Spleen (tissue), 11 donors: ENCODE measurements around the gene L3MBTL1. TPM values are rescaled to one million over a fixed set of nuclear protein-coding genes. Genes with fewer than 3 reads are reported as not detected.
"Not testable (repeated sequence)": the region's sequence is repeated elsewhere in the genome, so short reads cannot be mapped to it uniquely, and the experiment has no call there.

ENCODE experiments used
- DNase-seq: peaks from one replicate; pipeline ENCODE4 v3.0.0-alpha.2; 2020
- H3K27ac ChIP-seq, 8 donors: fragments of 200-600 bp; sonication (generic) in 7 of 8; 1 replicate in 4 of 8; 2 replicates in 4 of 8; pipeline versions ENCODE4 v1.5.0 to v1.8.0; 2016 to 2021; ENCODE audit warnings: inconsistent platforms in 4 of 8, mild to moderate bottlenecking in 4 of 8, moderate library complexity in 1 of 8
- H3K27me3 ChIP-seq, 7 donors: fragments of 200-600 bp; sonication (generic) in 6 of 7; replicated peaks in 1 of 7; 1 replicate in 4 of 7; 2 replicates in 3 of 7; pipeline versions ENCODE4 v1.5.0 to v1.8.0; 2016 to 2021; ENCODE audit warnings: inconsistent platforms in 3 of 7, mild to moderate bottlenecking in 1 of 7
- H3K36me3 ChIP-seq, 6 donors: fragments of 200-600 bp; sonication (generic) in 5 of 6; 1 replicate in 4 of 6; 2 replicates in 2 of 6; pipeline versions ENCODE4 v1.5.0 to v1.8.0; 2016 to 2021; ENCODE audit warnings: inconsistent platforms in 2 of 6
- H3K4me1 ChIP-seq, 6 donors: fragments of 200-600 bp; sonication (generic) in 5 of 6; 1 replicate in 3 of 6; 2 replicates in 3 of 6; pipeline versions ENCODE4 v1.5.0 to v1.8.0; 2016 to 2021; ENCODE audit warnings: inconsistent platforms in 3 of 6
- H3K4me3 ChIP-seq, 8 donors: fragments of 200-600 bp; sonication (generic) in 7 of 8; 1 replicate in 4 of 8; 2 replicates in 4 of 8; pipeline versions ENCODE4 v1.5.0 to v1.8.0; 2016 to 2021; ENCODE audit warnings: inconsistent platforms in 4 of 8, mild to moderate bottlenecking in 4 of 8, moderate library complexity in 2 of 8
- H3K9me3 ChIP-seq, 8 donors: fragments of 200-600 bp; sonication (generic) in 7 of 8; 1 replicate in 4 of 8; 2 replicates in 4 of 8; pipeline versions ENCODE4 v1.5.0 to v1.8.0; 2016 to 2021; ENCODE audit warnings: inconsistent platforms in 4 of 8
- CTCF ChIP-seq, 11 experiments: fragments of 200-600 bp in 7 of 11; fragments of 450-650 bp in 4 of 11; sonication (generic) in 4 of 11; IDR thresholded peaks in 8 of 11; conservative IDR thresholded peaks in 3 of 11; 1 replicate in 7 of 11; 2 replicates in 4 of 11; pipeline versions ENCODE4 v1.4.0 to v1.8.0; 2016 to 2021; ENCODE audit warnings: antibody characterized with exemption in 11 of 11, inconsistent platforms in 4 of 11, mild to moderate bottlenecking in 1 of 11
- POLR2A ChIP-seq, 3 donors: fragments of 450-650 bp; IDR thresholded peaks; one replicate each; pipeline ENCODE4 v1.5.1; 2017; ENCODE audit warnings: antibody characterized with exemption in 3 of 3, mild to moderate bottlenecking in 1 of 3
- POLR2AphosphoS5 ChIP-seq, 3 donors: sonication (generic); formaldehyde crosslinking; IDR thresholded peaks; one replicate each; pipeline ENCODE4 v1.5.1; 2017; ENCODE audit warnings: antibody characterized with exemption in 3 of 3
- WGBS, 5 donors: extraction: QIAGEN DNeasy Blood & Tissue Kit in 3 of 5; methylation state at CpG; one replicate each; pipeline versions ENCODE4 v1.1.5 to v1.1.7; 2013 to 2018; 5-methylcytosine and 5-hydroxymethylcytosine counted together
- intact Hi-C: fragments of 100-400 bp; cut with DNase I; formaldehyde crosslinking; loops from one replicate; pipeline ENCODE4 v1.15.0; 2023; ENCODE audit warnings: low total_unique reads
- polyA plus RNA-seq, 3 donors: library from polyadenylated mRNA; stranded (reverse); fragments of 200-250 nt; gene quantifications; one replicate each; pipeline ENCODE4 v1.2.1, GENCODE V29; 2013
- total RNA-seq, 7 donors: library from RNA; depleted of rRNA in 3 of 7; stranded (reverse); fragments of >200 nt in 3 of 7; fragmentation: NEBNext Ultra II Directional in 4 of 7; extraction: Animal tissue kit (Norgen Biotek cat#: 25700) in 4 of 7; gene quantifications; one replicate each; pipeline versions ENCODE4 v1.1.0 to v1.2.1, GENCODE V29; 2016 to 2021
- donor health status: healthy with polysubstance abuse.
- donor health status: DM: no; HTN: no; CAD: no; lungs with moderate emphysema.
- donor health status: DM: no; HTN: no; CAD: no.
- donor health status: Bipolar disorder and iron deficiency.
- donor health status: healthy.
- donor health status: DM: no; HTN: no; CAD: no.
- donor health status: DM: yes; HTN: yes; CAD: no.

L3MBTL1 gene
- total and polyA plus RNA-seq, 10 donors = 3.1 to 19.1 (median 14.1) TPM

GRCh38 chr20:43583982-43584432, 76.5 kb downstream of the L3MBTL1 start:
- Histone ChIP-seq H3K27me3 (no peaks in the 10 kb centered on the region), H3K4me3 (no peak overlapping the region), H3K27ac (peak overlapping the region in 5 of 8 donors; percentile 16 to 34 (median 22)), H3K9me3 (no peaks in the 10 kb centered on the region), H3K4me1 (peaks cover 0 to 14% (median 0%) of the 10 kb centered on the region in 6 donors), H3K36me3 (no peaks in the 10 kb centered on the region)
- WGBS, 5 donors = 32 to 65% (median 43%) methylated on average over 2 of the region's 2 CpGs
- intact Hi-C loops = no loop called here
- TF ChIP-seq CTCF (IDR thresholded peaks at IDR 0.05 in 8 of 11, conservative IDR thresholded peaks at IDR 0.05 in 3 of 11) = no peak
- peak in 2 of 3 donors; percentile 44 to 62 for TF ChIP-seq POLR2AphosphoS5 (IDR thresholded peaks at IDR 0.05)
- peak; percentile 75 for DNase-seq

GRCh38 chr20:43584448-43585136, 77.1 kb downstream of the L3MBTL1 start:
- 72 to 83% (median 76%) methylated on average over 7 of the region's 7 CpGs for WGBS, 5 donors
- H3K9me3 ChIP-seq = no peaks in the 10 kb centered on the region
- H3K27me3 ChIP-seq = no peaks in the 10 kb centered on the region
- no peak for DNase-seq
- peaks cover 0 to 13% (median 1%) of the 10 kb centered on the region in 6 donors for H3K4me1 ChIP-seq
- no peak overlapping the region for H3K4me3 ChIP-seq
- peak overlapping the region in 4 of 8 donors; percentile 16 to 34 (median 22) for H3K27ac ChIP-seq
- intact Hi-C loops = no loop called here
- no peaks in the 10 kb centered on the region for H3K36me3 ChIP-seq
- TF ChIP-seq POLR2AphosphoS5 (IDR thresholded peaks at IDR 0.05) (no peak), CTCF (IDR thresholded peaks at IDR 0.05 in 8 of 11, conservative IDR thresholded peaks at IDR 0.05 in 3 of 11) (no peak), POLR2A (IDR thresholded peaks at IDR 0.05) (no peak)

GRCh38 chr20:43586641-43587040, 79.1 kb downstream of the L3MBTL1 start:
- Histone ChIP-seq H3K4me3 (no peak overlapping the region), H3K27ac (no peak overlapping the region), H3K27me3 (no peaks in the 10 kb centered on the region), H3K9me3 (no peaks in the 10 kb centered on the region), H3K36me3 (no peaks in the 10 kb centered on the region), H3K4me1 (peaks cover 6 to 21% (median 15%) of the 10 kb centered on the region in 6 donors)
- TF ChIP-seq POLR2AphosphoS5 (IDR thresholded peaks at IDR 0.05) (no peak), CTCF (IDR thresholded peaks at IDR 0.05 in 8 of 11, conservative IDR thresholded peaks at IDR 0.05 in 3 of 11) (no peak), POLR2A (IDR thresholded peaks at IDR 0.05) (no peak)
- intact Hi-C loops = no loop called here
- peak; percentile 55 for DNase-seq
- WGBS, 5 donors = 83 to 94% (median 86%) methylated on average over 8 of the region's 8 CpGs

DNA sequence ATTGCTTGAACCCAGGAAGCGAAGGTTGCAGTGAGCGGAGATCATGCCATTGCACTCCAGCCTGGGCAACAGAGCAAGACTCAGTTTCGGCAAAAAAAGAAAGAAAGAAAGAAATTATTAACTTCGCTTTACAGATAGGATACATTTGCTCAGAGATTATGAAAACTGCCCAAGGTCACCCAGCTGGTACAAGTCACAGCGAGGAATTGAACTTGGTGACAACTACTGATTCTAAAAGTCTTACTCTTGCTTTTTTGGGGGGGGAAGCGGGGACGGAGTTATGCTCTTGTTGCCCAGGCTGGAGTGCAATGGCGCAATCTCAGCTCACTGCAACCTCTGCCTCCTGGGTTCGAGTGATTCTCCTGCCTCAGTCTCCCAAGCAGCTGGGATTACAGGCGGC, 81.0 kb downstream of the L3MBTL1 start:
- H3K4me3 ChIP-seq, H3K9me3 ChIP-seq, H3K27ac ChIP-seq, DNase-seq, intact Hi-C loops, H3K27me3 ChIP-seq, H3K36me3 ChIP-seq: not testable (repeated sequence)
- H3K4me1 ChIP-seq = peaks cover 9 to 29% (median 23%) of the 10 kb centered on the region in 6 donors
- 93 to 96% (median 95%) methylated on average over 10 of the region's 10 CpGs for WGBS, 5 donors
